Measurements from ENCODE around the gene NCF4.

The NCF4 gene

DNA sequence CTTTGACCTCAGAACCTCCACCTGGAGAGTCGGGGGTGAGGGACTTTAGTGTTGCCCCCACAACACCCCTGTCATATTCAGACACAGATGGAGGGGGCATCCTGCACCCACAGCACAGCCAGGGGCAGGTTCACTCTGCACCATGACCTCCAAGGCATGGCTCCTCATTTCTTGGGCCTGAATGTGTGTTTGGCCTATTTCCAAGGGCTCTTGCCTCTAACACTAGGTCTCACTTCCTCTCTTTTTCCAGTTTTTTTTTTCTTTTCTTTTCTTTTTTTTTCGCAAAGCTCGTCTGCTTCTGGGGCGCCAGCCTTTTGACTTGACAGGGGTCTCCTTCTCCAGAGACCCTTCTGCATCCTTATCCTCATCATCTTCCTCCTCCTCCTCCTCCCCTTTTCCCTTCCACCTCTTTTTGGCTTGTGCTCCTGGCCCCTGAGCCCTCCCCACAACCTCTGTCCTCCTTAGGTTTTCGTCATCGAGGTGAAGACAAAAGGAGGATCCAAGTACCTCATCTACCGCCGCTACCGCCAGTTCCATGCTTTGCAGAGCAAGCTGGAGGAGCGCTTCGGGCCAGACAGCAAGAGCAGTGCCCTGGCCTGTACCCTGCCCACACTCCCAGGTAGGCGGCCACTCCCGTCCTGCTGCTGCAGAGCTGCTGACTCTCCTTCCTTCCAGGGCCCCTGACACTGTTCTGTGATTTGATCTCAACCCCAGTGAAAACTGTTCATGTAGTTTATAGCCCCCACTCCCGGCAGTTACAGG lies 3.8 kb downstream of the NCF4 start:
- no peak for DNase-seq (ENCODE audit: low spot score)

DNA sequence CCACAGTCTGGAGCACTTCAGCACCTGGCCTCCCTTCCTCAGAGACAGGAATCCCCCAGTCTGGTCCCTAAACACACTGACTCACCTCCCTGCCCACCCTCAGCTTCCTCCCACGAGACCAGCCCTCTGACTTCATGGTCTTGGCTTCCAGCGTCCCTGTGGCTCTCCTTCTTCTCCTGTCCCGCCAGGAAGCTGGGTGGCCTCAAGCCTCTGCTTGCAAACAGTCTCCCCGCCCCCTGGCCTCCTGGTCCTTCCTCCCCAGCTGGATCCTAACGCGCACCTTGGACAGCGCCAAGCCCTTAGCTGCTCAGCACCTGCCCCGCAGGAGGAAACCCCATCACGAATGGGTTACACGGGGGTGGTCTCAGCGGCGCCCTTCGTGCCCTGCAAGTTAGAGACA lies 4.5 kb downstream of the NCF4 start:
- DNase-seq (ENCODE audit: low spot score): no peak

DNA sequence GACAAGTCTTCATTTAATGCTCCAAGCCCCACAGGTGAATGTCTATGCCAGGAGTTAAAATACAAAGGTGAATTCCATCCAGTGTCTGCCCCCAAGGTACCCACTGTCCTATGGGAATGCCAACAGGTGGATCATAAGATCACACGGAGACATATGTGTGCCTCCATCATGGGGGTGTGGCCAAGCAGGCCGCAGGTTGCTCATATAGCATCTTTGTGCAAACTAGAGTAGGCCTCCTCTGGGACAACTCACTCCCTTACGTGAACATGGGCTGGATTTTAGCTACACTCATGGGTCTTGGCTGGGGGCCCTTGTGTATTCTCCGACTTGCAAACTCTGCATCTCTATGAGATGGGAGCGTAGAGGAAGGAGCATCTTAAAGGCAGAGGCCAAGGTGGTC lies 6.9 kb downstream of the NCF4 start:
- DNase-seq (ENCODE audit: low spot score): no peak

DNA sequence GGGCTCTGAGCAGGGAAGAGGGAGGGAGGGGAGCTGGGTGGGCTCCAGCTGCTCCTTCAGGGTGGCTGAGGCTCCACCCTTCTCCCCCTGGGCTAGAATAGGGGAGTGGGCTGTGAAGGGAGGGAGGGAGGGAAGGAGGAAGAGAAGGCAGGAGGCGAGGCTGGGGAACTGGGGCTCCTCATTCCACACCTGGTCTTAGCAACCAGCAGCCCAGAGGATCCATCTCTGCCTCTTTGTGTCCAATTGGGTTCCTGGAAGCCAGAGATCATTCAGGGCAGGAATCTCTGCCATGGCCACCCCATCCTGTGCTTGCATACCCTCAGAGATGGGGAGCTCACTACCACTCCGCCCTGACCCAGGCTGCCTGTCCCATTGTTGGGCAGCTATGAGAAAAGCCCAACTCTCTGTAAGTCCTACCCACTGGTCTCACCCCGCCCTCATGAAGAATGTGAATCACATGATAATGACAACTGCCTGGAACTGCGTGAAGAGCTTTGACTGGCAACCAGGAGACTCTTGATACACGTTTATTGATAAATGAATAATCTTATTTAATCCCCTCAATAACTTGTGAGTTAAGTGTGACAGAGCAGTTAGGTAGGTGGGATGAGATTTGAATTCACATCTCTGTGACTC lies 7.9 kb downstream of the NCF4 start:
- DNase-seq (ENCODE audit: low spot score): no peak

DNA sequence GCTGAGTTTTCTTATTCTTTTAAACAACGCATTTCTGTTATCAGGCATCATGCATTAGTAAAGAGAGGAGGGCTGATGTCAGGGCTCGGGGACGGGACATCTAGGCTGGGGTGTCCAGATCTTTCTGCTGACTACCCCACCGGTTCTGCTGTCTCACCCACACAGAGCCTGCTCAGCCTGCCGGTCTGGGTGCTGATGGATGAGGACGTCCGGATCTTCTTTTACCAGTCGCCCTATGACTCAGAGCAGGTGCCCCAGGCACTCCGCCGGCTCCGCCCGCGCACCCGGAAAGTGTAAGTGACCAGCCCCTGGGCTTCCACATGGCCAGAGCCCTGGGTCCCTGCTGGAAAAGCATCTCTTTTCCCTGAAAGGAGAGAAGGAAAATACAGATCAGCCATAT lies 9.4 kb downstream of the NCF4 start:
- DNase-seq (ENCODE audit: low spot score): no peak

DNA sequence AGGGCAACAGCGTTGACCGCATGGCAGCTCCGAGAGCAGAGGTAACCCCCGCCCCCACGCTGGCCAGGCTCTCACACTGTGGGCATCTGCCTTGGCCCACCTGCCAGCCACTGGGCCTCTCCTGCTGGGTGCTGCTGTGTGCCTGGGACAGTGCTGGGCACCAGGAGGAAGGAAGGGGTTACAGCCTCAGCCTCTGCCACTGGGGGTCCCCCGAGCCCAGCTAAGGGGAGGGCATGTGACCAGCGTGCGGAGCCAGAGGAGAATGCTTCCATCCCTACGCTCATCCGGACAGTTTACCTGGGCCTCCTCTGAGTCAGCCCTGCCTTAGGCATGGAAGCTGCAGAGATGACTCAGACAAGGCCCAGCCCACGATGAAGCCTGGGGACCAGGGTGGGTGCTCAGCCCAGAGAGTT lies 10.9 kb downstream of the NCF4 start:
- DNase-seq (ENCODE audit: low spot score): no peak

DNA sequence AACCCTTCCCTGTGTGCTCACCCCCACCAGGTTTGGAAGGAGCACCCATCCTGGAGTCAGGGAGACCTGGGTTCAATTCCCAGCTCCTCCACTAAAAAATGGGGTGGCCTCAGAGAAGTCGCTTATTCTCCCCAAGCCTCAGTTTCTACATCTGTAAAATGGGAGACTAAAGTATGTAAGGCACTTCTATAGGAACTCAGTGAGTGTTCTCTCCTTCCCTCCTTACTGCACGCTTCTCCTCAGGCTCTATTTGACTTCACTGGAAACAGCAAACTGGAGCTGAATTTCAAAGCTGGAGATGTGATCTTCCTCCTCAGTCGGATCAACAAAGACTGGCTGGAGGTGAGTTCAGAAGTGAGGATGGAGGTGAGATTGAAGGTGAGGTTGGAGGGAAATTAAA lies 11.3 kb downstream of the NCF4 start:
- no peak for DNase-seq (ENCODE audit: low spot score)

DNA sequence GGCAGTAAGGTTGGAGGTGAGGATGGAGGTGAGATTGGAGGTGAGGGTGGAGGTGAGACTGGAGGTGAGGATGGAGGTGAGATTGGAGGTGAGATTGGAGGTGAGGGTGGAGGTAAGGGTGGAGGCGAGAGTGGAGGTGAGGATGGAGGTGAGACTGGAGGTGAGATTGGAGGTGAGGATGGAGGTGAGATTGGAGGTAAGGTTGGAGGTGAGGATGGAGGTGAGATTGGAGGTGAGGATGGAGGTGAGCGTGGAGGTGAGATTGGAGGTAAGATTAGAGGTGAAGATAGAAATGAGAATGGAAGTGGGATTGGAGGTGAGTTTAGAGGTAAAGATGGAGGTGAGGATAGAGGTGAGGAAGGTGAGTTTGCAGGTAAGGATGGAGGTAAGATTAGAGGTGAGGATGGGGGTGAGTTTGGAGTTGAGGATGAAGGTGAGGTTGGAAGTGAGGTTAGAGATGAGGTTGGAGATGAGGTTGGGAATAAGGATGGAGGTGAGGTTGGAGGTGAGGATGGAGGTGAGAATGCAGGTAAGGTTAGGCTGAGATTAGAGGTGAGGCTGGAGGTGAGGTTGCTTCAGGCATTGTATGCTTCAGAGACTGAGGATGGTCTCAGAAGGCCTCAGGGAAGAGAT lies 12.2 kb downstream of the NCF4 start:
- no peak for DNase-seq (ENCODE audit: low spot score)

DNA sequence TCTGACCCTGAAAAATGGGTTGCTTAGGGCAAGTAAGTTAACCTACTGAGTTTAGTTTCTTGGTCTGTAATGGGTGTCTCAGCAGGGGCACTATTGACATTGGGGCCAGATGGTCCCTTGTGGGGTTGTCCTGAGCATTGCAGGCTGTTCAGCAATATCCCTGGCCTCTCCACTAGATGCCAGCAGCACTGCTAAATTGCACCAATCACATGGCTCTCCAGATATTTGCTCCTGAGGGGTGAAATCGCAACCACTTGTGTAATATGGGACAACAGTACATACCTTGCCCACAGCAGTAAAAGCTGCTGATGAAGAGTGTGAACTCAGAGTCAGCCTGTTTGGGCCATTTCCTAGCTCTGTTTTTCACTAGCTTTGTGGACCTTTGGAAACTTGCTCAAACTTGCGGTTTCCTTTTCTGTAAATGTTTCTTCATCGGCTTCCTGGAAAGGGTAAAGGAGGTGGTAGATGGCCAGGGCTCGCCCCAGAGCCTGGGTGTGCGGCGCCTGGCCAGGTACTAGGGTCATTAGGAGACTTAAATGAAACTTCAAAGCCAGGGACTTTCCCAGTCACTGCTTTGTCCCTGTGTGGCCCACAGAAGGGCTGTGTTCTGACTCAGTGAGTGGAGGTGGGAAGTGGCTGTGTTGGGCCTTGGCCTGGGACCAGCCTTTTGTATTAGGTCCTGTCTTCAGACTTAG lies 13.0 kb downstream of the NCF4 start:
- DNase-seq (ENCODE audit: low spot score): peak; percentile 83

DNA sequence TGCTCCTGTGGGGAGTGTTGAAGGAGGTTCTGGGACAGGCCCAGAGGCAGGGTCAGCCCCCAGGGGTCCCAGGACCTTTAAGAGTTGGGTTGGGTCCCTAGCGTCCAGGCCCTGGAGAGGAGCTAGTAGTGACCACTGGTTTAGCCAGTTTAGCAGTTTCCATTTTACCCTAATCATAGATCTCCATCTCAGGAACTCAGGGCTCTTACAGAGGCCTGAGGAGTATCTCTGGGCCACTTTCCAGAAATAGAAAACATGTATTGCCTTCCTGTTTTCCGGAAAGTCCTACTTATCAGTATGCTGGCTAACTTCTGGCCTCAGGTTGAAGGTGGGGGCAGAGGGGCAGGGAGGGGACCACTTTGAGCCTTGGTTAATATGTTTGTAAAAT lies 13.5 kb downstream of the NCF4 start:
- DNase-seq (ENCODE audit: low spot score): no peak

DNA sequence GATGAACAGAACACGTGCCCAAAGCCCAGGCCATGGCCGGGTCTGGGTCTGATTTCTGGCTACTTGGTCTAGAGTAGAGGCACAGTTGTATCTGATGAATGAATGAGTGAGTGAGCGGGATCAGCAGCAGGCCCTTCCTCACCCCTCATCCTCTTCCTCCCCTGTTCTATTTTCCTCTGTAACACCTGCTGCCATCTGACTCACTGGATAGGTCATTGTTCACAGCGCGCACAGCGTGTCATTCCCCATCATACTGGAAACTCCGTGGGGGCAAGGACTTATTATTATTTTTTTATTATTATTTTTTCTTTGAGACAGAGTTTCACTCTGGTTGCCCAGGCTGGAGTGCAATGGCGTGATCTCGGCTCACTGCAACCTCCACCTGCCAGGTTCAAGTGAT lies 13.9 kb downstream of the NCF4 start:
- no peak for DNase-seq (ENCODE audit: low spot score)

DNA sequence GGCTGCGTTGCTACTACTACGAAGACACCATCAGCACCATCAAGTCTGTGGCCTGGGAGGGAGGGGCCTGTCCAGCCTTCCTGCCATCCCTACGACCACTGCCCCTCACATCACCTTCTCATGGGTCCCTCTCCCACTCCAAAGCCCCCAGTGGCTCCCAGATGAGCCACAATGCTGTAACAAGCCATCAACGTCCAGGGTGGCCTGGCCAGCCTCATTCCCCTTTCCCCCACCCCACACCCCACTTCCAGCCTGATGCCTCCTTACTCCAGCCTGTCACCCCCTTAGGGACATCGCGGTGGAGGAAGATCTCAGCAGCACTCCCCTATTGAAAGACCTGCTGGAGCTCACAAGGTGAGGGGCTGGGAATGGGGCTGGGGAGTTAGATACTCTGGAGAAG lies 14.9 kb downstream of the NCF4 start:
- no peak for DNase-seq (ENCODE audit: low spot score)

DNA sequence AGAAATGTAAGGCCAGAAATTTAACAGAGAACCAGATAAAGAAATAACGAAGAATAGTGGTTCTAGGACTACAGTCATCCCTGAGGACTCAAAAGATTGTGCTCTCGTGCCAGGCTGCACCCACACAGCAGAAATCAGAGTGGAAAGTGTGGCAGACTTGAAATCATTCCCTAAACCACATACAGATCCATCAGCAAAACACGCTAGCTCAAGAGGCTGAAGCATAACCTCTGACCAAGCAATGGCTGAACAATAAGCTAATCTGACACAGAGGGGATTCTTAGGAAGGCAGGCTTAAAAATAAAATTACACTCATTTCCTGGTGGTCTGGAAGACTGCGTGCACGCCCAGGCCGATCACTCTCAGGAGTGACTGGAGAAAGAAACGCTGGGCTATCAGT lies 19.0 kb downstream of the NCF4 start:
- no peak for DNase-seq (ENCODE audit: low spot score)

DNA sequence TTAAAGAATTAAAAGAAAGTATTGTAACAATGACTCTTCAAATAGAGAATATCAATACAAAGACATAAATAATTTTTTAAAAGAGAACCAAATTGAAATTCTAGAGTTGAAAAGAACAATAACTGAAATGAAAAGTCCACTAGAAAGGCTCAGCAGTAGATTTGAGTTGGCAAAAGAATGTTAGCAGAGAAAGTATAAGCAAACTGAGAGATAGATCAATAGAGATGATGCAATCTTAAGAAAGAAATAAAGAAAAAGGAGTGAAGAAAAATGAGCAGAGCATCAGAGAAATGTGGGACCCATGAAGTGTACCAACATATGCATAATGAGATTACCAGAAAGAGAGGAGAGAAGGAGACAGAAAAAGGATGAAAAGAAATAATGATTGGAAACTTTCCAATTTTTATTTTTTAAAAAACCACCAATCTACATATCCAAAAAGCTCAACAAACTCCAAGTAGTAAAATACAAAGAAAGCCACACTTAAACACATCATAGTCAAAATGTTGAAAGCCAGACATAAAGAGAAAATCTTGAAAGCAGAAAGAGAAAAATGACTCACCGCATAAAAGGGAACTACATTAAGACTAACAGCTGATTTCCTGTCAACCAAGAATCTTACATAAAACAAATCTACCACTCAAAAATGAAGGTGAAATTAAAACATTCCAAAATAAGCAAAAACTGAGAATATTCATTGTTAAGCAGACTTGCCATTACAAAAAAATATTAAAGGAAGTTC lies 20.9 kb downstream of the NCF4 start:
- DNase-seq (ENCODE audit: low spot score): no peak

DNA sequence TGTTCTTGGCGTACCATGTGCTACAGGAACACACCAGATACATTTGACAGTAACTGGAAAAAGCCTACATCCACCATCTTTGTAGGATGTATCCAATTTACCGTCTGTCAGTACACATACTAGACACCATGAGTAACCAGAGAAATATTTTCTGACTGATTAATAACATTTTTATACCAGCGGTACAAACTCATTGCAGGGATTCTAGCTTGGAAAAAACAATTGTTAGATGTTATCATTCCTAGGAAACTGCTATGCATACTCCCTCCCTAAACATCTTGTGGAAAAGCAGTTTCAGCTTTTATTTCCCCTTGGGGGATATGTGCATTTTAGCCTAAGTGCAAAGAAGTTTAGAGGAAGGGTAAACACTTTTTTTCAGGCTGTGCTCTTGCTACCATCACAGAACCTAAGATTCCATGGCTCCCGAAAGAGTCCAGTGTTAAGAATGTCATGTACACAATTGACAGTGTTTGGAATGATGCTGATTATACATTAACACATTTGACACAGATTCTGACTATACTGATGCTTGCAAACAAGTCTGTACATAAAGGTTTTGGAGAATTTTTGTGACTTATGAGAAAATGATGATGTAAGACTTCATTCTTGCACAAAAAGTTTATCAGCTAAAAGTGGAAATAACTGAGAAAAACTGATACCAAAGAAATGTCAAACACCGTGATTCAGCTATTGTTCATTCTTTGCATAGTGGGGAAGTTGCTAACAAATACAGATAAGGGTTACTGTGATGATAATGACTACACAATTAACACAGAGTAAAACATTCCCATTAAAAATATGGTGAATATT lies 23.7 kb downstream of the NCF4 start:
- DNase-seq (ENCODE audit: low spot score): no peak

DNA sequence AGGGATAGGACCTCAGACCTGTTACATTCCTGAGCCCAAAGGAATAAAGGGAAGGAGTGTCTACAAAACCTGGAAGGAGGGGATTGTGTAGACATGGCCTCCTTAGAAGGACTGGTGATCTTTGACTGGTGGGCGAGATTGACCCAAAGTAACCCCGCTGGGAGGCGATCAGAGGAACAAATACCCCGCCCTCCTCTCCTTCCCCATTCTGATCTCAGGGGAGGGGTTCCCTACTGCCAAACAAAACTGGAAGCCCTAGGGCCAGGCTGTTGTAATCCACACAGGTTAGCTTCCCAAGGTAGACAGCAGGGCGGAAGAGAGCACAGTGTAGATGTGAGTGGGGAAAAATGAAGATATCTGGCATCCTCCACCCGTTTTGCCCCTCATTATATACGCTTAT lies 24.7 kb downstream of the NCF4 start:
- no peak for DNase-seq (ENCODE audit: low spot score)

DNA sequence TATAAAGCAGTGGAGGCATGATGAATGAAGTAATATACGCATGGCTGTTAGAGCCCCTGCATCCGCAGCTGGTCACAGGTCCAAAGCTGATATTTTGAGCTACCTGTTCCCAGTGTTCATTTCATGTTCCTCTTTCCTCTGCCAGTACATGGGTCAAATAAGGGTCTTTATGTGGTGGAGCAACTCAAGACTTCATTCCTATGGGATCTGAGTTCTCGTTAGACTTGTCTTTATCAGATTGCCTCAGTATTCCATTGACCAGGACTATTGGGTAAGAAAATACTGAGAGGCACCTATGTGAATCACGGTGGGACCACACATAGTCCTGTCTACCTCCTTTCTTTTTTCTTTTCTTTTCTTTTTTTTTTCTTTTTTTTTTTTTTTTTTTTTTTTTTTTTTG lies 25.2 kb downstream of the NCF4 start:
- no peak for DNase-seq (ENCODE audit: low spot score)

DNA sequence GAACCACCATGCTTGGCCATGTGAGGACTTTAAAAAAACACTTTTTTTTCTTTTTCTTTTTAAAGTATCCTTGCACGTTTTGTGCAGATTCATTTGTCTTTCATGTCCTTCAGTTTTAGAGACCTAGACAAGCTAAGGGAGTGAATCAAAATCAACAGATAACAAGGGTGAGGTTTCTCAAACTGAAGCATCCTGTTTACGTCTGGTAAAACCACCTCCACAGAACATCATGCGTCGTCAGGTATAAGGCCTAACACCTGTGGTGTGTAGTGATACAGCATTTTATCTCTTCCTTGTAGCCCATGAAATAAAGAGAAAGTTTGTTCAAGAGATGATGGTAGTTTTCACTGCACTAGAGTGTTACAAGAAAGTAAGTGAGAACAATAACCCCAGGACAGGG lies 26.4 kb downstream of the NCF4 start:
- no peak for DNase-seq (ENCODE audit: low spot score)

DNA sequence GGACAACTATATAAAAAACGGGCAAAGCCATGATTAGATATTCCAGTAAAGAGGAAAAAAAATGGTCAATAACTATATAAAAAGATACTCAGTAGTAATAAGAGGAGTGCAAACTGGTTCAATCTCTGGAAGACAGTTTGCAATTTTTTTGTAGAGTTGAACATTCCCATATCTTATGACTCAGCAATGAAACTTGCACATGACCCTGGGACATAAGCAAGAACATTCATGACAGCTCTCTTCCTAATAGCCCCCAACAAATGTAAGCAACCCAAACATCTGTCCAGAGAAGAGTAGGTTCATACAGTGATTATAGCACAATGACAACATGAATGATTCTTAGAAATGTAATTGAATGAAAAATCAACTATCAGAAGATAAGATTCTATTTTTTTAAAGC lies 30.8 kb downstream of the NCF4 start:
- DNase-seq (ENCODE audit: low spot score): no peak

DNA sequence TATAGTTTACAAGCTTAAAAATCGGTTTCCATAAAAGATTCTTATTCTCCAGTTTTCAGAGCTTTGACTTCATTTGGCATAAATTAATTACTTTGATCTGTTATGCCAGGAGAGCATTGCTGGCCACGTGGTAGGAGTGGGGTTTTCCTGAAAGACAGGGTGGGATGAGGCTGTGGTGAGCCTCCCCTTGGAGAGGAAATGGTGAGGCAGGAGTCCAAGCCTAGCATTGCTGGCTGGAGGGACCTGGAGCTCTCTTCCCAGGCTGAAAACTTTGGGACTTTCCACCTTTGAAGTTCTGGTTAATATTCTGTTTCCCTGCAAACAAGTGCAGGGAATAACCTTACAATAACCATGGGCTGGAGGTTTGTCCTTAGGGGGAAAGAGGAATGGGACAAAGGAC lies 31.5 kb downstream of the NCF4 start:
- no peak for DNase-seq (ENCODE audit: low spot score)

DNA sequence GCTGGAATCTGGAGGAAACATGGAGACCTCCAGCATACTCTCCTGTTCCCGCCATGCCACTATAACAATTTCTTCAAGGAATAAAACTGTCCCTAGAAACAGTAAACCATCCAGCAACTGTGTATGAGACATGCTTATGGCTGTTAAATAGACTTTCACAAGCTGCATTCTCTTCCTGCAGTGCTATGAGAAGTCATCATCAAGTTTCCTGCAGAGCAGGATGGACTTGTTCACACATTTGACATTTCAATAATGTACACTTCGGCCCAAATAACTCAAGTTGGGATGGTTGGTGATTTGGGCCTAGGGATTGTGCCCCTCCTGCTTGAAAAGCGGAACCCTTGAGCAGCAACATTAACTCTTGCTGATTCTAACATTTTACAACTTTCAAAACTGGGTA lies 32.5 kb downstream of the NCF4 start:
- no peak for DNase-seq (ENCODE audit: low spot score)

DNA sequence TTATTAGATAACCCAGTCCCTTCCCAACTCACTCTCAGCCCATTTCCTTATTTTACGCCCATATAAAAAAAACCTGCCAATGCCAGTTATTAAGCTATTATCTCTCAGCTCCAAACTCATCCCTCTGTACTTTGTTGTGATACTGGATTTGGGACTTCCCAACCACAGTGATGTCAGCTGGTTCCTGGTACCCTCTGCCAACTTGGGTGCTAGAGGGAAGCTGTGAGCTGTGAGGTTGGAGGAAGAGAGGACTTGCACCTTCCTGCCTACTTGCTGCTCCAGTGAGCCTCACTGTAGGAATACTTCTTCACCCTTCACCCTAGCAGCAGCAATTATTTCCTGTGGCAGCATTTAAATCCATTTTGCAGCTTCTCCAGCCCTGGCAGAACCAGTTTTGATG lies 33.5 kb downstream of the NCF4 start:
- DNase-seq (ENCODE audit: low spot score): no peak
